OCI-LY7 (cell line): Measurements from ENCODE around the gene ZNF185.

Experiments used
- EZH2phosphoT487 ChIP-seq: fragments of 200-600 bp; sonication (generic); IDR thresholded peaks from 2 replicates; pipeline ENCODE4 v1.6.1; 2018; ENCODE audit warnings: low read depth, borderline replicate concordance, mild to moderate bottlenecking, mixed run types, antibody characterized with exemption, low read length, moderate library complexity, mixed read lengths
- TF ChIP-seq, protein P1 (sequence below): fragments of 200-600 bp; sonication (generic); conservative IDR thresholded peaks from 2 replicates; pipeline ENCODE4 v1.5.1; 2014; ENCODE audit warnings: mild to moderate bottlenecking, antibody characterized with exemption, low read length, moderate library complexity, mixed read lengths

DNA sequence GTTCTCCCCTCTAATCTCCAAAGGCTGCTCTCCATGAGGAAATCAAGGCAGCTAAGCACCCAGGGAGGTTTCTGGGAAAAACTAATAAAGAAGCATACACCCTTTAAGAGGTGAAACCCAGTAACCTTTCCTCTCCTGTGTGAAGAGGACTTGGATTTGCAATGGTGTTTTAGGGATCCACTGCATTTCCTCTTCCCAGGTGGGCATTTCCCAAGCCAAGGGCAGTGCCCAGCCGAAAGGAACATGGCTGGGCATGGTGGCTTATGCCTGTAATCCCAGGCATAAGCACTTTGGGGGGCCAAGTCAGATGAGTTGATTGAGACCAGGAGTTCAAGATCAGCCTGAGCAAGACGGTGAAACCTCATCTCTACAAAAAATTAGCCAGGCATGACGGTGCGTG lies 5.4 kb upstream of the ZNF185 start:
- TF ChIP-seq, protein P1, sequence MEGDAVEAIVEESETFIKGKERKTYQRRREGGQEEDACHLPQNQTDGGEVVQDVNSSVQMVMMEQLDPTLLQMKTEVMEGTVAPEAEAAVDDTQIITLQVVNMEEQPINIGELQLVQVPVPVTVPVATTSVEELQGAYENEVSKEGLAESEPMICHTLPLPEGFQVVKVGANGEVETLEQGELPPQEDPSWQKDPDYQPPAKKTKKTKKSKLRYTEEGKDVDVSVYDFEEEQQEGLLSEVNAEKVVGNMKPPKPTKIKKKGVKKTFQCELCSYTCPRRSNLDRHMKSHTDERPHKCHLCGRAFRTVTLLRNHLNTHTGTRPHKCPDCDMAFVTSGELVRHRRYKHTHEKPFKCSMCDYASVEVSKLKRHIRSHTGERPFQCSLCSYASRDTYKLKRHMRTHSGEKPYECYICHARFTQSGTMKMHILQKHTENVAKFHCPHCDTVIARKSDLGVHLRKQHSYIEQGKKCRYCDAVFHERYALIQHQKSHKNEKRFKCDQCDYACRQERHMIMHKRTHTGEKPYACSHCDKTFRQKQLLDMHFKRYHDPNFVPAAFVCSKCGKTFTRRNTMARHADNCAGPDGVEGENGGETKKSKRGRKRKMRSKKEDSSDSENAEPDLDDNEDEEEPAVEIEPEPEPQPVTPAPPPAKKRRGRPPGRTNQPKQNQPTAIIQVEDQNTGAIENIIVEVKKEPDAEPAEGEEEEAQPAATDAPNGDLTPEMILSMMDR, result no peak
- no peak for TF ChIP-seq EZH2phosphoT487
